Gastroesophageal sphincter (tissue), 4 donors: ENCODE data around the gene SLC7A10. TPM values are rescaled to one million over a fixed set of nuclear protein-coding genes. Genes with fewer than 3 reads are reported as not detected.
"Not testable (repeated sequence)": the region's sequence is repeated elsewhere in the genome, so short reads cannot be mapped to it uniquely, and the experiment has no call there.

ENCODE experiments used
- ATAC-seq: fragments of 150-250 bp; one replicate; pipeline ENCODE4 v1.9.1; 2016; ENCODE audit warnings: mild to moderate bottlenecking, moderate library complexity
- H3K27ac ChIP-seq, 4 donors: fragments of 200-600 bp; sonication (generic) in 3 of 4; 1 replicate in 3 of 4; 2 replicates in 1 of 4; pipeline ENCODE4 v1.5.1; 2016 to 2019
- H3K27me3 ChIP-seq: fragments of 200-600 bp; sonication (generic); one replicate; pipeline ENCODE4 v1.5.1; 2019
- H3K36me3 ChIP-seq, 2 donors: fragments of 200-600 bp; sonication (generic); one replicate each; pipeline ENCODE4 v1.5.1; 2019; ENCODE audit warnings: control low read depth in 1 of 2
- H3K4me1 ChIP-seq, 3 donors: fragments of 200-600 bp; sonication (generic); 1 replicate in 2 of 3; 2 replicates in 1 of 3; pipeline ENCODE4 v1.5.1; 2016 to 2019; ENCODE audit warnings: control low read depth in 2 of 3
- H3K4me3 ChIP-seq, 2 donors: fragments of 200-600 bp; sonication (generic); one replicate each; pipeline ENCODE4 v1.5.1; 2019; ENCODE audit warnings: mild to moderate bottlenecking in 1 of 2, moderate library complexity in 1 of 2
- H3K9me3 ChIP-seq, 3 donors: fragments of 200-600 bp; sonication (generic); one replicate each; pipeline ENCODE4 v1.5.1; 2017 to 2019; ENCODE audit warnings: control low read depth in 2 of 3
- CTCF ChIP-seq, 4 experiments: fragments of 200-600 bp in 2 of 4; fragments of 450-650 bp in 2 of 4; sonication (generic) in 1 of 4; IDR thresholded peaks; one replicate each; pipeline ENCODE4 v1.5.1; 2017 to 2019; ENCODE audit warnings: antibody characterized with exemption in 4 of 4, mild to moderate bottlenecking in 2 of 4, moderate library complexity in 2 of 4
- EP300 ChIP-seq: sonication (generic); formaldehyde crosslinking; IDR thresholded peaks from one replicate; pipeline ENCODE4 v1.6.1; 2017; ENCODE audit warnings: antibody characterized with exemption, mild to moderate bottlenecking
- POLR2A ChIP-seq, 2 donors: fragments of 450-650 bp; IDR thresholded peaks; one replicate each; pipeline ENCODE4 v1.6.1; 2017; ENCODE audit warnings: antibody characterized with exemption in 2 of 2, mild to moderate bottlenecking in 2 of 2, moderate library complexity in 1 of 2
- POLR2AphosphoS5 ChIP-seq: sonication (generic); formaldehyde crosslinking; IDR thresholded peaks from one replicate; pipeline ENCODE4 v1.6.1; 2017; ENCODE audit warnings: antibody characterized with exemption
- WGBS, 2 donors: methylation state at CpG; one replicate each; pipeline ENCODE4 v1.1.5; 2018; ENCODE audit warnings: low coverage in 1 of 2; 5-methylcytosine and 5-hydroxymethylcytosine counted together
- total RNA-seq, 4 donors: library from RNA; depleted of rRNA; stranded (reverse); fragments of >200 nt; gene quantifications; one replicate each; pipeline ENCODE4 v1.1.0, GENCODE V29; 2016

SLC7A10 gene
- total RNA-seq, 4 donors from 2014 or later, result not detected

- Histone ChIP-seq H3K4me1 (no peaks in the 10 kb centered on the region), H3K9me3 (no peaks in the 10 kb centered on the region), H3K4me3 (no peak overlapping the region), H3K27ac (no peak overlapping the region), H3K36me3 (peaks cover 0 to 24% of the 10 kb centered on the region in 2 donors), H3K27me3 (peaks cover 5% of the 10 kb centered on the region)
- 50% methylated on average over 2 of the region's 22 CpGs; no CpG with 5 or more reads in 1 of the 2 donors for WGBS, 2 donors
- TF ChIP-seq EP300, result no peak
- TF ChIP-seq POLR2AphosphoS5, result no peak
- no peak for TF ChIP-seq POLR2A (IDR thresholded peaks at IDR 0.05)
- no peak for TF ChIP-seq CTCF (IDR thresholded peaks at IDR 0.05)
- ATAC-seq, result no peak
Observed at GRCh38 chr19:33210266-33210940, 15.2 kb downstream of the SLC7A10 start.

GRCh38 chr19:33209850-33210230, 15.8 kb downstream of the SLC7A10 start:
- 93% methylated on average over 3 of the region's 7 CpGs; no CpG with 5 or more reads in 1 of the 2 donors for WGBS, 2 donors
- H3K4me3 ChIP-seq, H3K4me1 ChIP-seq, H3K9me3 ChIP-seq, H3K27me3 ChIP-seq, ATAC-seq, H3K27ac ChIP-seq: not testable (repeated sequence)
- peaks cover 0 to 30% of the 10 kb centered on the region in 2 donors for H3K36me3 ChIP-seq

- Histone ChIP-seq H3K4me3 (no peak overlapping the region), H3K27me3 (peaks cover 5% of the 10 kb centered on the region), H3K36me3 (peaks cover 0 to 37% of the 10 kb centered on the region in 2 donors), H3K9me3 (no peaks in the 10 kb centered on the region), H3K27ac (no peak overlapping the region), H3K4me1 (no peaks in the 10 kb centered on the region)
- WGBS, 2 donors, result 72 to 90% methylated on average over 5 to 7 of the region's 24 CpGs
- TF ChIP-seq POLR2AphosphoS5, result no peak
- ATAC-seq, result no peak
Observed at GRCh38 chr19:33208904-33209849, 16.5 kb downstream of the SLC7A10 start.

- WGBS, 2 donors, result 43 to 70% methylated on average over 1 to 2 of the region's 11 CpGs
- H3K9me3 ChIP-seq, result no peaks in the 10 kb centered on the region
- H3K36me3 ChIP-seq, result peaks cover 0 to 44% of the 10 kb centered on the region in 2 donors
- H3K4me1 ChIP-seq, result no peaks in the 10 kb centered on the region
- H3K4me3 ChIP-seq, result no peak overlapping the region
- H3K27me3 ChIP-seq, result no peaks in the 10 kb centered on the region
- TF ChIP-seq POLR2A (IDR thresholded peaks at IDR 0.05) (no peak), POLR2AphosphoS5 (no peak), EP300 (no peak), CTCF (IDR thresholded peaks at IDR 0.05) (no peak)
- ATAC-seq, result no peak
- no peak overlapping the region for H3K27ac ChIP-seq
Observed at GRCh38 chr19:33208371-33208895, 17.2 kb downstream of the SLC7A10 start.

- TF ChIP-seq POLR2A (IDR thresholded peaks at IDR 0.05) (no peak), CTCF (IDR thresholded peaks at IDR 0.05) (no peak), EP300 (no peak), POLR2AphosphoS5 (no peak)
- H3K27me3 ChIP-seq, result no peaks in the 10 kb centered on the region
- ATAC-seq, result no peak
- H3K27ac ChIP-seq, result no peak overlapping the region
- H3K9me3 ChIP-seq, result no peaks in the 10 kb centered on the region
- H3K36me3 ChIP-seq, result peaks cover 0 to 49% of the 10 kb centered on the region in 2 donors
- no CpG with 5 or more reads among the region's 9 CpGs for WGBS, 2 donors
- no peak overlapping the region for H3K4me3 ChIP-seq
- no peaks in the 10 kb centered on the region for H3K4me1 ChIP-seq
Observed at GRCh38 chr19:33207903-33208302, 17.7 kb downstream of the SLC7A10 start.
